ENCODE data around the gene POP4.
"Not testable (repeated sequence)": the region's sequence is repeated elsewhere in the genome, so short reads cannot be mapped to it uniquely, and the experiment has no call there.

Gene POP4, protein sequence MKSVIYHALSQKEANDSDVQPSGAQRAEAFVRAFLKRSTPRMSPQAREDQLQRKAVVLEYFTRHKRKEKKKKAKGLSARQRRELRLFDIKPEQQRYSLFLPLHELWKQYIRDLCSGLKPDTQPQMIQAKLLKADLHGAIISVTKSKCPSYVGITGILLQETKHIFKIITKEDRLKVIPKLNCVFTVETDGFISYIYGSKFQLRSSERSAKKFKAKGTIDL

DNA sequence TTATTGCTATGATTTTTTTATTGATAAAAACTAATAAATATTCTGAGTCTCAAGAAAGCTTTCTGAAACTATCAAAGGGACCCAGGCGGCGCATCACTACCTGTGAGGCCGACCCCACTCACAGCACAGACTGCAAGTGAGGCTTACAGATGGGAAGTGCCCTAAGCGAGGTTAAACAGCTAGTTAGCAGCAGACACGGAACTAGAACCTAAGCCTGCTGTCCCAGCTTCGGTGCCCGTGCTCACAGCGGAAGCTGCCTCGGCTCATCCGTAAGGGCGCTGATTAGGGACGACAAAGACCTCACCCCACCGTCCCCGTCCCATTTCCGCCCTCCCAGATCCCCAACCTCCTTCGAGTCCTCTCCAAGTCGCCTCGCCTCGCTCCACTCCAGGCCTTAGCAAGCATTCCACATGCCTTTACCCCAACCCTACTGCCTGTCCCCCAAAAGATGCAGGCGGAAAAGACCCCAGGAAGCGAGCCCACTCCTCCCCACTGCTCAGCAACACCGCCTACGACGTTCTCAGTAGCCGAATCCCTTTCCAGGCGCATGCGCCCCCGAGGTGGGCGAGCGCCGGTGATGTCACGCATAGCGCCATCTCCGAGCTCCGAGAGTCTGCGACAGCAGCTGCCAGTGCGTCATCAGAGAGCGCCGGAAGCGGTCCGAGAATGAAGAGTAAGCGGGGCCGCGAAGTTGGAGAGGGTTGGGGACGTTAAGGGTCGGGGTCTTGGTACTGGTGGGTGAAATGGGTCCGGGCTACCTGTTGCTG, at the start of gene POP4:
Gene POP4 (plus strand): TSS at position 631 of the 767 bp plus-strand sequence. CDS start 36 bp downstream, at position 667.
- DNase-seq = peak; percentile 76

DNA sequence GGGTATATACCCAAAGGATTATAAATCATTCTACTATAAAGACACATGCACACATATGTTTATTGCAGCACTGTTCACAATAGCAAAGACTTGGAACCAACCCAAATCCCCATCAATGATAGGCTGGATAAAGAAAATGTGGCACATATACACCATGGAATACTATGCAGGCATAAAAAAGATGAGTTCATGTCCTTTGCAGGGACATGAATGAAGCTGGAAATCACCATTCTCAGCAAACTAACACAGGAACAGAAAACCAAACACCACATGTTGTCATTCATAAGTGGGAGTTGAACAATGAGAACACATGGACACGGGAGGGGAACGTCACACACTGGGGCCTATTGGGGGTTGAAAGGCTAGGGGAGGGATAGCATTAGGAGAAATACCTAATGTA, 47.0 kb upstream of the POP4 start:
- DNase-seq = not testable (repeated sequence)

DNA sequence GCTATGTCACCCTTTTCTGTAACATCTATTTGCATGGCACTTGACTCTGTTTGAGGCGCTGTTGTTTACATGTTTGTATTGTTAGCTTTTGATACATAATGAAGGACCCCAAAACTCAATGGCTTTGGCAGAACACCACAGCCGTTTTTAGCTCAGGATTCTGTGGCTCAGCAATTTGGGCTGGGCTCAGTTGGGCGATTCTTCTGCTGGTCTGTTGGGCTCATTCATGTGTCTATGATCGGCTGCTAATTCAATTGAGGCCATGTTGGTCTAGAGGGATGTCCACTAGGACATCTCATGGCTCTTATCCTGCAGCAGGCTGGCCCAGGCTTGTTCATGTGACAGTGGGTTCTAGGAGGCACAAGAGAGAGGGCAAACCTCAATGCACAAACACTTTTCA, 46.3 kb upstream of the POP4 start:
- DNase-seq = no peak

DNA sequence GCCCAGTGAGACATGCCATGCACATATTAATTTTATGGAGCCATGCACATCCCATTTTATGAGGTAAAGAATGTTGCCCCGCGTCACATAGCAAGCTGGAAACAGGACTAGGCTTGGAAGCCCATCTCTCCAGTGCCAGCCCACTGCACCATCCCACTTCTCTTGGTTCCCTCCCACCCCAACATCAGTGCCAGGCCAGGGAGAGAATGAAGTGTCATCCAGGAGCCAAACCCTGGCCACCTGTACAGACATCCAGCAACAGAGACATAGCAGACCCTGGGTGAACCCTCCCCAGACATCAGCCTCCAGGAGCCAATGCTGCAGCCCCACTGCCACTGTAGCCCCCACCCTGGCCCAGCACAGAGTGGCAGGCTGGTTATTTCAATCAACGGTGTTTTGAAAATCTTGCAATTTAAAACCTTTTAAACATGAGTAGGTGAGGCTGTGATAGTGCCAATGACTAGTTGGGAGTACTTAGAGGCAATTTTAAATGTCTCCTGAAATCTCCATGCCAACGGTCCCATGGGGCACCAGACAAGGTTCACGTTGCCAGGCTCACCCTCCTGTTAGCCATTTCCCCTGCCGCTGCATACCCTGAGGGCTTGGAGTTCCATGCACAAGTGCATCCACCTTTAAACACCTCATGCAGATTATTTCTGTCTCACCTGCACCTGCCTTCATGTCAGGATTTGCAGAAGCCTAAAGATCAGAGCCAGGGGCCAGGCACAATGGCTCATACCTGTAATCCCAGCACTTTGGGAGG, 45.6 kb upstream of the POP4 start:
- DNase-seq = no peak

DNA sequence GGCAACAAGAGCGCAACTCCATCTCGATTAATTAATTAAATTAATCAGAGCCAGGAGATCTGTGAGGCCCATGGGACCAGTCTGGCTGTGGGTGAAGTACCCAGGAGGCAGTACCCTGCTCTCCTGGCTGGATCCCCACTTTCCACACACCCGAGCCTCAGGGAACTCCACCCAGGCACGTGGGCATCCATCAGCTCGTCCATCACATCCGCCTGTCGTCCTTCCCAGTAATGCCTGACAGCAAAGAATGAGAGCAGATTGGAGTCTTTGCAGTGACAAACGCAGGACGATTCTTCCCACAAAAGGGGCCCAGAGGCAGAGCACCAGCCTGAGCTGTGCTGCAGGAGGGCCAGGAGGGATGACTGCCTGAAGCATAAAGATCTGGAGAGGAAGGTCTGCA, 44.5 kb upstream of the POP4 start:
- DNase-seq = no peak

DNA sequence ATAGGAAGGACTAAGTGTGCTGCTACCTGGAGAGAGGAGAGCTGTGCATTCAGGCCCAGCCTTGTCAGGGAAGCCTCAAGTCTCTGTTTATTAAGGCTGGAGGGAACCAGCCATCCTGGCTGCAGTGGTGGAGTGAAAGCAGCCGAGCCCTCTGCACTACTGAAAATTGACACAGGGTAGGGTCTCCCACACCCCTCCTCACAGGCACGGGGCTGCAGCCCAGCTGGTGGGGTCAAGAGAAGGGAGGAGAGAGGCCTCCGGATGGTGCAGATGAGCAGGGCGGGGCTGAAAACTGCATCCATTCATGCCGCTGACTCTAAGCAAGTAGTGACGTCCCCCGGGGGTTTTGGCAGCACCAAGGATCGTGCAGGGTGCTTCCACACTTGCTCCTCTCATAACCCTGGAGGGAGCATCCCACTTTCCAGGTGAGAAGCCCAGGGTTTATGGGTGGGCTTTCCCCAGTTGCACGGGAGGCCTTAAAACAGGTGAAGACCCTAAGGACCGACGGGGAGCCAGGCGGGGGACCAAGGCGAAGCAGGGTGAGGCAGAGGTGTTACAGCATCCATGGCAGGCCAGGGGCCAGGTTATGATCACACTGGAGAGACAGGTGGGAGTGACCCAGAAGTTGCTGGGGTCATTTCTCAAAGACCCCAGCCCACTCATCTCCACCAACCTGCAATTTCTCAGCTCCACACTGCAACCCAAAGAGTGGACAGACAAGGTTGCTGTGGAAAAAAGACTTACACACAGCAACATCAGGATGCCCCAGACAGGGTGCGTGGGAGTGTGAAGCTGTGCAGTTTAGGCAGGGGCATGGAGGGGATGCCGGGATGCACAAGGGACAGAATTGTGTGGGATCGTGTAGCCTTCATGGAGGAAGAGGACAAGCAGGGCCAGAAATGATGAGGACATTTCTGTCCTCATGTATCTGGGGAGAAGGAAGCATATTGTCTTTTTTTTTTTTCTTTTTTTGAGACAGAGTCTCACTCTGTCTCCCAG, 43.5 kb upstream of the POP4 start:
- no peak for DNase-seq

DNA sequence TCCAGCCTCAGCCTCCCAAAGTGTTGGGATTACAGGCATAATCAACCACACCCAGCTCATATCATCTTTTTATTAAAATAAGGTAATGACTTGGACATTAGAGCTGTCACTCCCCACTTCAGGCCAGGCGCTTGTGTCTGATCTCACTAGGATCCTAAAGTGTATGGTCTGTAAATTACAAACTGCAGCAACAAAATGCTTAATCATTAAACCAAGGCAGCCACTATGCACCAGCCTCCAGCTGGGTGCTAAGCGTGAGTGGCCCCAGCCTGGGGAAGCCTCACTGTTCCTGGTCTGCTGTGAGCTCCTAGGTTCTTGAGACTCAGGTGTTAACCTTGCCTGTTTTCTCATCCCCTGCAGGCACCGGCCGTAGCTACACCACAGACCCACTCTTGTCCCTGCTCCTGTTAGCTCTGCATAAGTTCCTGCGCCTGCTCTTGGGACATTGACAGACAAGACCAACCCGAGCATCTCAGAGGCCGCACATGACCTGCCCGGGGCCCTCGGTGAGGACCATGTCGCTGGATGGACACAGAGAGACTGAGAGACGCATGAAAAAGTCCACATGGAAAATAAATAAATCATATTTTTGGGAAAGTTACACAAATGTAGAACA, 42.5 kb upstream of the POP4 start:
- DNase-seq = no peak

DNA sequence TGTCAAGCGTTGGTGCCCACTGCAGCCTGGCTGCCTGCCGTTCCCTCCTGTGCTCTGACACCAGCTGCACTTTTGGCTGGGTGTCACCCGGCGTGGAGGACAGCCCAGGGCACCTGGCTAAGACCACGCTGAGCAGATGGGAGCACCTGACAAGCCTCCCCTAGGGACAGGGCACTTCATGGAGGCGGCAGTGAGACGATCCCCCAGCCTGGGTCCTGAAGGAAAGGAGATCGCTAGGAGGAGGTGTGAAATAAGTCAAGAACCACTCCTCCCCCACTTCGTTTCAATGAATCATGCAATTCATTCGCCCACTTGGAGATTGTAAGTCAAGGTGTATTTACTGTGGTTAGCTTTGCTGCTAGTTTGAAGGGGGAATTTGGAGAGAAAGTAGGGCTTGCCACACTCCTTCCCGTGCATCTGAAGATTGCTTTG, 41.5 kb upstream of the POP4 start:
- no peak for DNase-seq

DNA sequence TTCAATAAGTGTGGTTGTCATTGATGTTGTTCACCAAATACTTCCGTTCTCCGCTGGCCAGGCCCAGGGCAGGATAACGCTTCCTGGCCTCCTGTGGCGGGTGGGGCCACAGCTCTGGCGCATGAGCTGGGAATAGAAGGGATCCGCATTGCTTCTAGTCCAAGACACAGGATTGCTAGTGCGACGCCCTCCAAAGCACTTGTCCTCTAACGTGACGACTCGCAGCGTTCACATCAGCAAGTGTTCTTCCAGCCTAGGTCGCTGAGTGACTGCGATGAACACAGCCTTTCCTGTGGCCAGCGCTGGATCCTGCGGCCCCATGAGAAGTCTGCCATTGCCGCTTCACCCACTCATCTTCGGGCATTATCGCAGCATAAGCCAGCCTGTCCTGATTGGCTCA, 40.9 kb upstream of the POP4 start:
- no peak for DNase-seq

DNA sequence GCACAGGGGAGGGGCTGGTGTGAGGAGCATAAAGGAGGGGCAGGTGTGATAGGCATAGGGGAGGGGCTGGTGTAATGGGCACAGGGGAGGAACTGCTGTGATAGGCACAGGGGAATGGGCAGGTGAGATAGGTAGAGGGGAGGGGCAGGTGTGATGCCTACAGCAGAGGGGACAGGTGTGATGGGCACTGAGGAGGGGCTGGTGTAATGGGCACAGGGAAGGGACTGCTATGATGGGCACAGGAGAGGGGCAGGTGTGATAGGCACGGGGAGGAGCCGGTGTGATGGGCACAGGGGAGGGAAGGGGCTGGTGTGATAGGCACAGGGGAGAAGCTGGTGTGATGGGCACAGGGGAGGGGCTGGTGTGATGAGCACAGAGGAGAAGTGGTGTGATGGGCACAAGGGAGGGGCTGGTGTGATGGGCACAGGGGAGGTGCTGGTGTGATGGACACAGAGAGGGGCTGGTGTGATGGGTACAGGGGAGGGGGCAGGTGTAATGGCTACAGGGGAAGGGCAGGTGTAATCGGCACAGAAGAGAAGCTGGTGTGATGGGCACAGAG, 39.5 kb upstream of the POP4 start:
- DNase-seq = no peak

DNA sequence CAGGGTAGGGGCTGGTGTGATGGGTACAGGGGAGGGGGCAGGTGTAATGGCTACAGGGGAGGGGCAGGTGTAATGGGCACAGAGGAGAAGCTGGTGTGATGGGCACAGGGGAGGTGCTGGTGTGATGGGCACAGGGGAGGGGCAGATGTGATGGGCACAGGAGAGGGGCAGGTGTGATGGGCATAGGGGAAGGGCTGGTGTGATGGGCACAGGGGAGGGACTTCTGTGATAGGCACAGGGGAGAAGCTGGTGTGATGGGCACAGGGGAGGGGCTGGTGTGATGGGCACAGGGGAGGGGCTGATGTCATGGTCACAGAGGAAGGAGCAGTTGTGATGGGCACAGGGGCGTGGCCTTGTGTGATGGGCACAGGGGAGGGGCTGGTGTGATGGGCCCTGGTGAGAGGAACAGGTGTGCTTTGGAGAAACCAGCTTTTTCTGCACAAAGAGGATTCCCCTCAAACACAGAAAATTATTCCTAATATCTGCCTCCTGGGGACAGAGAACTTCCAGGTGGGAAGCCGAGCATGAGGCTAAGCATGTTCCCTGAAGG, 38.6 kb upstream of the POP4 start:
- DNase-seq = no peak

DNA sequence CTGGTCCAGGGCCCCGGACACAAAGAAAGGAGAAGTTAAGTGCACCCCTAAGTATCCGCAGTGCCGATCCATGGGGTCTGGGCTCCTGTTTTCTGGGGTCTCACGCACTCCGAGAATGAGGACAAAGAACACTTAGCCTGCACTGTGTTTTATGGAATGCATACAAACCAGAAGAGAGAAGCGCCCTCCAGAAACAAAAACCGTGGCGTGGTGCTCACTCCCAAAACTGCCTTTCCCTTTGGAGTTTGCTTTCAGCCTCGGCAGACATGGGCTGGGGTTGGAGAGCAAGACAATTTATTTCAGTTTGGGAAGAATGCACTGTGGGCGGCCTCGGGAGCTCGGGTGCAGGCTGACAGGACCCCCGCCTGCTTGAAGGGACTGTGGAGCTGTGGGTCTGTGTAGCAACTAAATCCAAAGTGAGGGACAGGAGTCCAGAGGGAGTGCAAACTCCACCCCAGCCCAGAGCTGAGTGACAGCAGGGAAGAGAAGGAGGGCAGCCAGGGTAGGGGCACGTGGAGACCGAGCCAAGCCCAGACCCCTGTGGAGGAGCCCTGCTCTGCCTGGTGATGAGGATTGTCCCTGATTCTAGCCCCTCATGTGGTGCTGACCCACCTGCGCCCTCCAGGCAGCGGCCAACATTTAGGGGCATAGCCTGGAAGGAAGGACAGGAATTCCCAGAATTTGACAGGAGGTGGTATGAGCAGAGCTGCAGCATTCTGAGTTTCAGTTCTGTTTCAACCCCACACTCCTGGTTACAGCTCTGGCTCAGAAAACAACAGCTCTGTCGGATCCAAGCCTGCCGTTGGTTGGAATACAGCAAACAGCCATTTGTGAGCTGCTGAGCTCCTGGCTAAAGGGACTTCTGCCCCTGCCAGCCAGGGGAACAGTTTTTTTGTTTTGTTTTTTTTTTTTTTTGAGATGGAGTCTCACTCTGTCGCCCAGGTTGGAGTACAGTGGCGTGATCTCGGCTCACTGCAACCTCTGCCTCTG, 37.8 kb upstream of the POP4 start:
- no peak for DNase-seq

DNA sequence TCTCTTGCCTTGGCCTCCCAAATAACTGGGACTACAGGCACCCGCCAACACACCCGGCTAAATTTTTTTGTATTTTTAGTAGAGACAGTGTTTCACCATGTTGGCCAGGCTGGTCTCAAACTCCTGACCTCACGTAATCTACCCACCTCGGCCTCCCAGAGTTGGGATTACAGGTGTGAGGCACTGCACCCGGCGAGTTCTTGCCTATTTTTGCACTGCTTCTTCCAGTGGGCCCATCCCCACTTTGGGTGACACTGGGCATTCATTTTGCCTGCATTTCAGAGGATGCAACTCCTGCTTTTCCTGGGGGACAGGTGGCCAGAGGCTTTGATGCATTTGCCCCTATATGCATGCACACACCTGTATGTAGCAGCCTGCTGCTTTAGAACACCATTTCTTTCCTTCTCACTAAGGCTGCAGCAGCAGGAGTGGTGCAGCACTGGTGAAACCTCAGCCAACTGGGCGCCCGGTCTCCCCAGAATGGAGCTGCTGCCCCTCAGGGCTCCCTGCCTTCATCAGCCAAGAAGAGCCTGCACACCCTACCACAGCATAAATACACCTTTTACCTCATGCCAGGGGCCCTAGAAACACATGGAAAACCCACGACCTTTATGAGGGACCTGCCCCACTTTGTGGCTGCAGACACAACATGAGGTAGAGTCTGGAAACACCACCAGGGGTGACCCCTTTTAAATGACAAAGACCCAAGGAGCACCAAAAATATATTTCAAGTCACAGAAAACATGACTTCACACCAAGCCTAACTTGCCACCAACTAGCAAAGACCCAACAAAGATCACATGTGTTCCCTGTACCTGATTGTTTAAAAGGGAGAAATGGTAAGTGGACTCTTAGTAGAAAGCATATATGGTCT, 36.8 kb upstream of the POP4 start:
- DNase-seq = no peak

DNA sequence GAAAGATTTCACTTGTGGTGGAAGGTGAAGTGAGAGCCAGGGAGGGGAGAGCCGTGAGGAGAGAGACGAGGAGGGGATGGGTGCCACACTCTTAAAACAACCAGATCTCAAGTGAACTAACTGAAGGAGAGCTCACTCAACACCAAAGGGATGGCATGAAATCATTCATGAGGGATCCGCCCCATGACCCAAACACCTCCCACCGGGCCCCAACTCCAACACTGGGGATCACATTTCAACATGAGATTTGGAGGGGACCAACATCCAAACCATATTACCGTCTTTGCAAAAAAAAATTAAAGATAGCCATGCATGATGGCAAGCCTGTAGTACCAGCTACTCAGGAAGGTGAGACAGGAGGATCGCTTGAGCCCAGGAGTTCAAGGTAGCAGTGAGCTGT, 34.9 kb upstream of the POP4 start:
- no peak for DNase-seq

DNA sequence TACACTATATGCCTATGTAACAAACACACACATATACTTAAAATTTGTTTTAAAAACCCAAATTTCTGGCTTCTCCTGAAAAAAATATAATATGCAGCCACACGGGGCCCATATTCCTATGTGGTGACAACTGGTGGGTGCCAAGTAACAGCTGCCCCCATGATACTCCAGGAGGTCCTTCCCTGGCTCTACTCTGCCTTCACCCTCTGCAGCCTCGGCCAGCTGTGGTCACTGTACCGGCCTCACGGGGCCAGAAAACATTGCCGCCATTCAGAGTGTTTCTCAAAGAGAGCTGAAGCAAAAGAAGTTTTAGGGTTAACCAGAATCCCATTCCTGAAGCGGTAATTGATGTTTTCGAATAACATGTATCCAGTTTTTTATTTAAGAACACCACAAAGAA, 32.6 kb upstream of the POP4 start:
- DNase-seq = no peak

DNA sequence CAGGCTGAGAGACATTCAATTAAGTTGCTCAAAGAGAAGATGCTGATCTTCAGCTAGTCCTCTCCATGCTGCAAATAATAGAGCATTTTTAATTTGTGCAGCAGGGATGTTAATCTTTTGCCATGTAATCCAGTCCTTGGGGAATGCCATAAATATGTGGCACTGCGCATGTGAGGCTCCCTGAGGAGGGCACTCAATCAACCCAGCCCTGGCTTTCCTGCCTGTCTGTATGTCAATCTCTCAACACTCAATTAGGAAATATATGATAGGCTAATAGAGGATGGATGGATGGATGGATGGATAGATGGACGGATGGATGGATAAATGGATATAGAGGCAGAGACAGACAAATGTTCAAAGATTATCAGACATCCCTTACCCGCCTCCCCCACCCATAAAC, 31.6 kb upstream of the POP4 start:
- DNase-seq = no peak

DNA sequence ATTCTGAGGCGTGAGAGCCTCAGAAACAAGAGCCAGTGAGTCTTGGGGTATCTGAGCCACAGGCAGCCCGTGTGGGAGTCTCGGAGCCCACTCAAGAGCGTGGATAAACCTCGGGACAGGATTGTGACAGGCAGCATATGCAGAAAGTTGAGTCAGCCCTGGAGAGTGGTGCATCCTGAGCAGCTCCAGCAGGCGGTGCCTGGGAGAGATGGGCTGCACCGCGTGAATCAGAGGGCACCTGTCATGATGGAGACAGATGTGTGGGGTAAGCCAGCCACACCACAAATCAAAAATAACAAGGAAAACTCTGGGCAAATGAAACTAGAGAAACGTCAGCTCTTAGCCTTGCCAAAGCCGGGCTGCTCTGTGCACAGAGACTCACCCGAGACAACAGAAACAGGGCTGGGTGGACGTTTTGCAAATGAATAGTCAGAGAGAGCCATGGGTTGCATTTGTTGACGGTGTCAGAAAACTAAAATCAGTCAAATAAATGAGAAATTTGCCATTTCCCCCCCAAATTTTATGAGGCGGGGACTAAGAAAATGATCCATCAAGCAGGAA, 30.0 kb upstream of the POP4 start:
- DNase-seq = no peak

DNA sequence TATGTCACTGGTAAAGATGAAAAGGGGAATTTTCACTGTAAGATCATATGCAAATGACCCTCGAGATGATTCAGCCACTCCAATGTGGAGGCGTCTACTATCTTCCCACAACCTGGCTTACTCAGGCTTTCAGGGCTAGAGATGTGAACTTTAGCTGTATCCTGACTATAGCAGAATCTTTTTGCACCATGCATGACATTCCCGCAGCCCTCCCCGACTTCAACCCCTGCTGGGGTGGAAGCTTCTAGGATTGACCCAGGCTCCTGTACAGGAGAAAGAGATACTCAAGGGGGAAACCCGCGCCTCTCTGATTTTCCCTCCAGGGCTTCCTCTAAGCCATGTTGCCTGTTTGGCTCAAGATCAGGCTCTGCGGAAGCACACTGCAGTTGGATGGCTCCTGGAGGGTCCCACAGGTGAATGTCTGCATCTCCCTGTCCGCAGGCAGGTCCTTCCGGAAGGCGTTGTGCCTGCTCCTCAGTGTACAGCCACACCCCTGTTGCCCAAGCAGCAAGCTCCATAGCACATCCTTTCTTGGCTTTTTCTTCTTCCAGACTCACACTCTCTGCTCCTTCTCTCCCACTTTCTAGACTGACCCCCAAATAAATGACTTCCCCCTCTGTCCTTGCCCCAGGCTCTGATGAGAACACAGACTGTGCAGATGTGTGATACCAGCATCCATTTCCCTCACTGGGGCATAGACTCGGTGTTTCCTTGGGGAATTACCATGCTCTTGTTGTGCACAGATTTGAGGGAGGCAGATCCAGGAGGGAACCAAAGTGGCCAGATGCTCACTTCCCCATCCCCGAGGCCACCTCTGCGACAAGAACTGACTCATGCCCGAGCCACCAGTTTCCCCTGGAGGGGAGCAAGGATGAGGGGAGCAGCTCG, 29.1 kb upstream of the POP4 start:
- DNase-seq = no peak
